GM21526 (cell line): Measurements from ENCODE around the gene CASZ1.

Source experiments
- ATAC-seq: cut with Tn5 transposase; IDR thresholded peaks from one replicate; pipeline ENCODE4 v1.9.1; 2021; ENCODE audit warnings: moderate library complexity; ENCODE audit not compliant: unreplicated experiment, low FRiP score

CASZ1 gene

DNA sequence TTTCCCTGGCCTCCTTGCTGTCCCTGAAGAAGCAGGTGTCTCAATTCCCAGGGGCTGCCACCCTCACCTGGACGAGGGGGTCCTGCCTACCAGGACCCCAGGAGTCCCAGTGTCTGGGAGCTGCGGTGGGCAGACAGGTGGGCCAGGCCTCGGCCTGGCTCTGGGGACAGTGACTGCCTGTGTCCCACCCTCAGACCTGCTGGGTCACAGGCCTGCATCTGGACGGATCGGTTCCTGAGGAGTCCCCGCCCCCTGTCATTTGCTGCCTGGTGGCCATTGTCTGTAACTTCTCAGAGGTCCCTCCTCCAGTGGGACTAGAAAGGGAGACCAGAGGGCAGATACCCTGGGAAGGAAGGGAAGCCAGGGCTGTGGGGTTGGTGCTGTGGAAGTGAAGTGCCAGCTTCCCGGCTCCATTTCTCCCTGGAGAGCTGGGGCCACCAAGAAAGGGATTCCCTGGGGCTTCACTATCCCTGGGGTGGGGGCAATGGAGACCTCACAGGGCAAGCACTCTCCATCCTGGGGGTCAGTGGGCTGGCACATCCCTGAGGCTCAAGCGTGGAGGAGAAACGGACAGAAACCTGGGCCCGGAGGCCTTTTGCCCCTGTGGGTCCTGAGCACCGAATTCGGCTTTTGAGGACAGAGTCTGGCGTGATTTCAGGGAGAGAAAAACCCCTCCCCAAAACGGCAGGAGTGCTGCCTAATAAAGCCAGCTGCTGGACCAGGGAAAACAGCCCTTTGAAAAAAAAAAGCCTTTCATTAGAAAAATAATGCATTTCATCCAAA is 164.4 kb downstream of the CASZ1 start:
- ATAC-seq = no peak

- no peak for ATAC-seq
These were observed 165.2 kb downstream of the CASZ1 start for GRCh38 chr1:10631121-10631810.

DNA sequence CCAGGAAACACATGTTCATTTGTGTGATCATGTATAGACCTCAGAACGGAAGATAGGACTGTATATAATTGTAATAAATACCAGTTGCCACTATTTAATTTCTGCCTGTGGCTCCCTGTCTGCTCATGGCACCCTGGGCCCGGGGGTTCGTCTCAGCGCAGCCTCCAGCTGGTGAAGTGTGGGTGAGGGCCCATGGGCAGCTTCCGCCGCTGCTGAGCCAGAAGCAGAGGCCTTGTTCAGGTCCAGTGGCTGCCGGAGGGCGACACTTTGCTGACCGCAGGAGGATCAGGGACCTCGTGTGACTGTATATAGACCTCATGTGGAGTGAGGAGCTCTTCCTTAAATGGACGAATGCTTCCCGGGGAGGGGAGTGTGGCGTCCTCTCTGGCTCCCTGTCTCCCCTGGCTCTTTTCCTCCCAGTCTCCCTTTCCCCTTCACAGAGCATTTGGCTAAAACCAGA is 165.8 kb downstream of the CASZ1 start:
- ATAC-seq = no peak

DNA sequence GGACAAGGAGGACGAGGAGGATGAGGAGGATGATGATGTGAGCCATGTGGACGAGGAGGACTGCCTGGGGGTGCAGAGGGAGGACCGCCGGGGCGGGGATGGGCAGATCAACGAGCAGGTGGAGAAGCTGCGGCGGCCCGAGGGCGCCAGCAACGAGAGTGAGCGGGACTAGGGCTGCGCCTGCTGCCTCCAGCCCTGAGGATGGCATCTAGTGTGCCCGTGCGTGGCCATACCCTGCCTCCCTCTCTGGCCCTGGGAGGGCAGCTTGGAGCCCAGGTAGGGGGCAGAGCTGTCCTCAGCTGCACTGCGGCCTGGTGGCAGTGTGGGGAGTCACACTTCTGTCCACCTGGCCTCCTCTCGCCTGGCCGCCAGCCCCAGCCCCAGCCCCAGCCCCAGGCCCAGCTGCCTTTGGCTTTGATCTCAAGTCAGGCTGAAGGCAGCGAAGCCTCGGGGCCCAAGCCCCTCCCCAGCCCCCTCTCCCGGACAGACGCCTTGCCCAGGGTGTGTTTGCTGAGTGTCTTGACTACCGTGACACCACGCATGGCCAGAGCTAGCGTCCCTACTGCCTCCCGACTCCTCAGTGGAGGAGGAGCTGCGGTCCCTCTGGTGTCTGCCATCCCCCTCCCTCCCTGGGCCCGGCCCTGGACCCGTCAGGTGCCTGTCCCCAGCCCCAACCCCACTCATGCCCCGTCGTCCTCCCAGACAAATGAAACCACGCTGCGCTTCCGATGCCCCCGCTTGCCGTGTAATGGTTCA is 166.5 kb downstream of the CASZ1 start:
- ATAC-seq = no peak

DNA sequence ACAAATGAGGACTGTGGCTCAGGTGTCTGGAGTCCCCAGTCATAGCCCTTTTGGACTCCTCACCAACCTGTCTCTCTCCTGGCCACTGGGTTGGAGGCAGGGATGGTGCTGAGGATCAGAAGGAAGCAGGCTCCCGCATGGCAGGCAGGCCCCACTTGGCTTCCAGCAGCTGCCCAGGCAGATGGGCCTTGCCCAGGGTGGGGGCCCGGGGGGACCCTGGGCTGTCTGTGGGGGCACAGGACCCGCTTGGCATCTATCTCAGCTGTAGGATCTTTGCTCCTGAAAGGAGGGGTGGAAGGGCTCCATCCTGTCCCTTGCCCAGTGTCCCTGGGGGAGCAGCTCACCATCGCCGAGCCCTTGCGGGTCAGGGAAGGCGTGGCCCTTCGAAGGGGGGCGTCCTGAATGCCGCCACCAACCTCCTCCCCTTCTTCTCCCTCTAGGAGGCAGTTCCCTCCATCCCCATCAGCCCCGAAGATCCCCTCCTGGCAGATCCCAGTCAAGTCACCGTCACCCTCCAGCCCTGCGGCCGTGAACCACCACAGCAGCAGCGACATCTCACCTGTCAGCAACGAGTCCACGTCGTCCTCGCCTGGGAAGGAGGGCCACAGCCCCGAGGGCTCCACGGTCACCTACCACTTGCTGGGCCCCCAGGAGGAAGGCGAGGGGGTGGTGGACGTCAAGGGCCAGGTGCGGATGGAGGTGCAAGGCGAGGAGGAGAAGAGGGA is 167.2 kb downstream of the CASZ1 start:
- ATAC-seq = no peak

GRCh38 chr1:10628685-10629084 is 167.8 kb downstream of the CASZ1 start:
- ATAC-seq = no peak

DNA sequence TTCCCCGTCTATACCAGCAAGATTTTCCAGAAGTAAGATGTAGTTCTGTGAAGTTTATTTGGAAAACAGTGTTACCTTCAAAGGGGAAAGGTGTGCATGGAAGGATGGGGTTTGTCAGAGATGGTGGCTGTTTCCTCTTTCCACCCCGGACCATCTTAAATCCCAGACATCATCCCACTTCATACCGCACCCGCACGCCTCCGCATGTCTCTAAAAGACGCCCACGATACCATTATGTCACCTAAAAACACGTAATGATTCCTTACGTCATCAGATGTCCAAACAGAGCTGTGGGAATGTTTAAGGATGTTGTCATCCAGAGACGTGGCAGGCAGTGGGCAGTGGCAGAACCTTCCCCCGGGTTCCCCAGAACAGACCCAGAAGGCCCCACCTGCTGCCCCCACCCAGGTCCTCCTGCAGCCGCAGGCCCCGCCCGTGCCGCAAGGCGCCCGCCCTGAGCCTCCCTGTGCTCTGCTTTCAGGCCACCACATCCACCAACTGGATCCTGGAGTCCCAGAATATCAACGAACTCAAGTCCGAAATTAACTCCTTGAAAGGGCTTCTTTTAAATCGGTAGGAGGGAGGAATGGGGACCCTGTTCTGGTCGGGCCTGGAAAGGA is 169.5 kb downstream of the CASZ1 start:
- ATAC-seq = no peak

DNA sequence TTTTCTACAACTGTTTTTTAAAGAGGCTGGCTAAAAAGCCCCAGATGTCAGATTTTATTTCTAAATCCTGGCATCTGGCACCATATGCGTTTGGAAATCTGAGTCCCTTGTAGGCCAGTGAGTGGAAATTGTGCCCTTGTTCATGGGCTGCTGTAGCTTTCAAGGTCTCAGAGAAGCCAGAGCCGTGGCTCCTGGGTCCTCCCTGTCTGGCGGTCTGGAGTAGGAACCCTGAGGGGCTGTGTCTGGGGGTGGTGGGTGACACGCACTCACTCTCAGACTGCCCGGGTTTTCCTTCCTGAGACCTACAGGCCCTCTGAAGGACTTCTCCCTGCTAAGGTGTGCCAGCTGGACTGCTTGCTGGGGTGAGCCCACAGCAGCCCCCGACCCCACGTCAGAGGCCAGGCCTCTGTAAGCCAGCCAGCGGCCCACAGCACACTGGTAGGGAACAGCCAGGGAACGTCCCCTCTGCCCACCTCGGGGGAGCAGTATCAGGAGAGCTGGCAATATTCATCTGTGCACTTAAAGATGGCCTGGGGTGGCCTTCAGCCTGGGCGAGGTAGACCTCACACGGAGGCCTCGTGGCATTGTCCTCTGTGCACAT is 170.2 kb downstream of the CASZ1 start:
- ATAC-seq = no peak

- no peak for ATAC-seq
These were observed 170.9 kb downstream of the CASZ1 start for GRCh38 chr1:10625554-10625953.

GRCh38 chr1:10625076-10625475 is 171.4 kb downstream of the CASZ1 start:
- no peak for ATAC-seq

DNA sequence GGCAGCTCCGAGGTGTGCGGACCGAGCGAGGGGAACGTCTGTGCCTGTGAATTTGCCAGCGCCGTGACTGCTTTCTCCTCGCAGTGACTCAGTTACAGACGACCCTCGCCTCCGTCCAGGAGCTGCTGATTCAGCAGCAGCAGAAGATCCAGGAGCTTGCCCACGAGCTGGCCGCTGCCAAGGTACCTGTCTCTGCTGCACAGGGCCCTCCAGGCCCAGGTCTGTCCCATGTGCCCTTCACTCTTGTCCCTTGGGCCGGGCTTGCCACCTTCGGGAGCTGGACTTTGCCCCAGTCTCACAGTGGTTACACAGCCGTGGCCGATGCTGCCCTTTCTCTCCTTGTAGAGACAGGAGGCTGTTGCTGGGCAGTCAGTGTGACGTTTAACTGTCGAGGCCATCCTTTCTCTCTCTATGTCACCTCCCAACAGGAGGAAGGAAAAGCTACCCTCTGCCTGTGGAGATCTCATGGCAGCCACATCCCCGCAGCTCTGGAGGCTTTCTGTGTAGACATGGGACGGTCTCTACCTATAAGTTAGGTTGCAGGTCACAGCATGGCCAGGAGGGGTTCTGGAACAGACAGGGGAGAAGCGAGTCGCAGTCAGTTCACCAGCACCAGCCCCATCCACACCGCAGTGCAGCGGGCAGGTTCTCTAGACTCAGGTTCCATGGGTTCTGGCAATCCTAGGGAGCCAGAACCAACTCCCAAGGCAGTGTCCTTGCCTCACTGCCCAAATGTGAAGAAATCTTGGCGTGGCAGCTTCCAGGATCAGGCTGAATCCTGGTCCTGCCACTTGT is 172.0 kb downstream of the CASZ1 start:
- no peak for ATAC-seq

DNA sequence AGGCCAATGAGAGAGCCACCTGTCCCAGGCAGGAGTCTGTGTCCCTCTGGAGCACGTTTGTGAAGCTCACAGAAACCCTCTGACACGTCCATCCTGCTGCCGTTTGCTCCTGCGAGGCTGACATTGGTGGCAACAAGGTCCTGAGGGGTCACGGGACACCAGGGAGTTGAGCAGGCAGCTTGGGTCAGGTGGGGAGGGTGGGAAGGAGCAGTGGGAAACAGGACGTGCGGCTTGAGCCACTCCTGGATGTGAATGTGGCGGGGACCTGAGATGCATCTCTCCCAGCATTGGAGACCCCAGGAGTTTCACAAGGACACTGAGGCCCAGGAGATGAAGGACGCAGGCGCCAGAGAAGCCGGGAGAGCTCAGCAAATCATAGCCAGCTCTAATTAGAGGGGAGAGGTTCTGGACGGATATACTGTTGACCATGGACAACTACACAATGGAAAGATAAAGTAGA is 172.7 kb downstream of the CASZ1 start:
- ATAC-seq = no peak

- ATAC-seq = no peak
These were observed 173.3 kb downstream of the CASZ1 start for GRCh38 chr1:10622910-10623685.

DNA sequence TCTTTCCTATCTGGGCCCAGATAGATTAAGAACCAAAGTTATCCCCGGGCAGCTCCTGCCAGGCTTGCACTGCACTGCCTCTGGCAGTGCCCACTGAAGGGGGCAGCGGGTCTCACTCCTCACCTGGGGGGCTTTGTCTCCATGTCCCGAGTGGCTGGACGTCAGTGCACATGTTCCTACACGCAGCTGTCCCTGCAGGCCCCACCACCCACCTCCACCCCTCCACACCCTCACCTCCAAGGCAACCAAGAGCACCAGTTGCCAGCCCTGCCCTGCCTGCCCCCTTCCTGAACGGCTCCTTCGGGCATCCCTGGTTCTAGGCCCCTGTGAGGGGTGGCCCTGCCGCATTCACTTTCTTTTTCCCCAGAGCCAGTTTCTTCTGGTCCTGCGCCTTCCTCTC is 174.5 kb downstream of the CASZ1 start:
- ATAC-seq = no peak

DNA sequence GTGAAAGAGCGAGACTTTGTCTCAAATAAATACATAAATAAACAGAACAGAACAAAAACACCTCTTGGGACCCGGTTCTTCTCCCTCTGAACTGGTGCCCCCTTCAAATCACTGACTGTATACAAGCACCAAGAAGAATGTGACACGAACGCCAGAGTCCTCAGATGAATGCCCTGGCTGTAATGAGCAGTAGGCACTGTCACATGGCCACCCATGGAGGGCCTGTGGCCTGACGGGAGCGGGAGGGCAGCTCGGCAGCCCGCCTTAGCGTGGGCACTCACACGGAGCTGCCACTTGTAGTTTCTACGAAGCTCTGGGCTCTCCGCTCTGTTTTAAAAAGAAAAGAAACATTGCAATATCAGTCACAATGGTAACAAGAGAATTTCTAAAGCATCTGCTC is 175.7 kb downstream of the CASZ1 start:
- ATAC-seq = no peak

- ATAC-seq = no peak
These were observed 178.2 kb downstream of the CASZ1 start for GRCh38 chr1:10617931-10618885.

DNA sequence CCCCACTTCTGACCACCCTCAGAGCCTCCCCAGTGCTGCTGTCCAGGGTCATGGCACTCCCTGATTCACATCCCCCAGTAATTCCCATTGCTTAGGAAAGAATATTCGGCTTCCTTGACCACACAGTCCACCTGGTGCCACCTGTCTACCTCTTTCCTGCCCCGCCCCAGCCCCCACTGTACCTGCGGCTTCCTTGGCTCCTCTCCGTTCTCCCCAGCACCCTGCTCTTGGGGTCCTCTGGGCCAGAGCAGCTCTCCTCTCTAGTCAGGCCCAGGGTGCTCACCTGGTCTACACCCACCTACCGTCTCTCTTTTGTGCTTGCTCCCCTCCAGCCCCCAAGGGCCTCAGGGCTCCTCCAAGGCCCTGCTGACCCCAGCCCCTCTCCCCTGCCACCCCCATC is 179.1 kb downstream of the CASZ1 start:
- ATAC-seq = no peak
